ENCODE data around the gene LRP11. TPM values are rescaled to one million over a fixed set of nuclear protein-coding genes. Genes with fewer than 3 reads are reported as not detected.
A peak's percentile ranks its signal among the peaks of the same experiment; 100 is the strongest.

LRP11 gene, protein sequence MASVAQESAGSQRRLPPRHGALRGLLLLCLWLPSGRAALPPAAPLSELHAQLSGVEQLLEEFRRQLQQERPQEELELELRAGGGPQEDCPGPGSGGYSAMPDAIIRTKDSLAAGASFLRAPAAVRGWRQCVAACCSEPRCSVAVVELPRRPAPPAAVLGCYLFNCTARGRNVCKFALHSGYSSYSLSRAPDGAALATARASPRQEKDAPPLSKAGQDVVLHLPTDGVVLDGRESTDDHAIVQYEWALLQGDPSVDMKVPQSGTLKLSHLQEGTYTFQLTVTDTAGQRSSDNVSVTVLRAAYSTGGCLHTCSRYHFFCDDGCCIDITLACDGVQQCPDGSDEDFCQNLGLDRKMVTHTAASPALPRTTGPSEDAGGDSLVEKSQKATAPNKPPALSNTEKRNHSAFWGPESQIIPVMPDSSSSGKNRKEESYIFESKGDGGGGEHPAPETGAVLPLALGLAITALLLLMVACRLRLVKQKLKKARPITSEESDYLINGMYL
- 3.8 and 4.9 TPM in 2 replicates for total RNA-seq (2011; cell fraction: chromatin; rRNA removed; ENCODE audit: low replicate concordance)
- total RNA-seq (2011; cell fraction: nucleolus; rRNA removed) = 3.8 TPM in 2 replicates
- 3.6 and 5.7 TPM in 2 replicates for total RNA-seq (2011; cell fraction: nucleoplasm; rRNA removed)
- total RNA-seq (2014; rRNA removed) (2.2 and 4.6 TPM in 2 replicates), total RNA-seq (2014; rRNA removed; fragmentation: Illumina TruSeq; extraction: Trizol) (2.7 and 3.5 TPM in 2 replicates), total RNA-seq (2015; rRNA removed; fragmentation: Illumina TruSeq; extraction: Trizol) (2.4 and 2.6 TPM in 2 replicates), total RNA-seq (2021) (2.9 and 3.6 TPM in 2 replicates), polyA plus RNA-seq (2011; rRNA removed) (2.6 and 8.2 TPM in 2 replicates), polyA plus RNA-seq (2014; fragmentation: Illumina TruSeq; extraction: Trizol) (1.8 and 3.4 TPM in 2 replicates), polyA plus RNA-seq (2014; fragmentation: Nextera tagmentation; extraction: Ambion mirVana) (under 1 TPM; 0.51 to 0.94 TPM), polyA plus RNA-seq (2014; rRNA removed) (2.0 and 2.1 TPM in 2 replicates), polyA minus RNA-seq (2011; rRNA and poly(A)+ RNA removed) (3.6 and 13.1 TPM in 2 replicates), Bru-seq, nascent RNA (percentile 39 among the genes with signal in this experiment), BruChase-seq, experiment 1, labeled RNA remaining after a 2-hour chase (percentile 33 among the genes with signal in this experiment), BruChase-seq, experiment 2, labeled RNA remaining after a 6-hour chase (percentile 32 among the genes with signal in this experiment)
- polyA plus RNA-seq (2011; cell fraction: cytosol; rRNA removed) = 3.2 and 7.3 TPM in 2 replicates
- polyA plus RNA-seq (2011; cell fraction: nucleus; rRNA removed) = 1.8 and 5.8 TPM in 2 replicates
- polyA plus RNA-seq (2012) = 2.6 and 2.7 TPM in 2 replicates
- polyA minus RNA-seq (2011; cell fraction: cytosol; rRNA and poly(A)+ RNA removed) = 3.4 and 9.2 TPM in 2 replicates
- 2.2 and 5.2 TPM in 2 replicates for polyA minus RNA-seq (2011; cell fraction: nucleus; rRNA and poly(A)+ RNA removed)
- long read RNA-seq, experiment 1, transcript LRP11-201 (7 exons, 3,260 nt) = major isoform, 9 of 16 reads
- long read RNA-seq, experiment 1, partial matches to known transcripts = 1 of 16 reads
- long read RNA-seq, experiment 1, other reads (novel, unspliced or antisense) = 6 of 16 reads
- long read RNA-seq, experiment 2, partial matches to known transcripts = 2 of 3 reads
- long read RNA-seq, experiment 2, other reads (novel, unspliced or antisense) = 1 of 3 reads
- long read RNA-seq, experiment 3 = 0 reads

DNA sequence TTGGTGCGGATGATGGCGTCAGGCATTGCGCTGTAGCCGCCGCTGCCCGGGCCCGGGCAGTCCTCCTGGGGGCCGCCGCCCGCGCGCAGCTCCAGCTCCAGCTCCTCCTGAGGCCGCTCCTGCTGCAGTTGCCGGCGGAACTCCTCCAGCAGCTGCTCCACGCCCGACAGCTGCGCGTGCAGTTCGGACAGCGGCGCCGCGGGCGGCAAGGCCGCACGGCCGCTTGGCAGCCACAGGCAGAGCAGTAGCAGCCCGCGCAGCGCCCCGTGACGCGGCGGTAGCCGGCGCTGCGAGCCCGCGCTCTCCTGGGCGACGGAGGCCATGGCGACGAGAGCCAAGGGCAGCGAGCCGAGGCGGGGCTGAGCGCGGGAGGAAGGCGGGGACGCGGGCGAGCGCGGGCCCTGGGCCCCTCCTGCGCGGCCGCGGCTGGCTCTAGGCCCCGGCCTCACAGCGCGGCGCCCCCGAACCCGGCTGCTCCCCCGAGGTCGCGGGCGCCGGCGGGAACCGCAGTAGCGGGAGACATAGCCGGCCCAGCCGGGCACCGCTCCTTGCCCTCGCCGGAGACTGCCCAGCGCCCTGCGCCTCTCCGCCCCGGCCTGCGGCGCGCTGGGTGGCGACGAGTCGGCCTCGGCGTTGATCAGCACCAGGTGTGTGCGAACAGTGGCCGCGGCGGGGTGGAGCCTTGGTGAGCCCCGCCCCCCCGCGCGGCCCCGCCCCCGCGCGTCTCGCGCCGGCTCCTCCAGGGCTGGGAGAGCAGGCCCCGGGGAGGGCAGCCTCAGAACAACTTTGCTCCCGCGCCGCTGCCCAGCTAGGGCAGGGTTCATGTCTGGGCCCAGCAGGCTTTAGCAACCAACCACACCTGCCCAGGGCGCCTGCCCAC is at the start of gene LRP11:
Gene LRP11 (minus strand): TSS at position 662 of the 880 bp plus-strand sequence. CDS start 339 bp downstream, at position 323.
- Histone ChIP-seq H3K9me3 (replicated peaks; ENCODE audit: control insufficient read depth, insufficient read depth, low read depth, low read length) (no peaks in the 10 kb centered on the region), H4K20me1 (replicated peaks; ENCODE audit: control insufficient read depth, insufficient read depth, low read length) (0 out of 2 replicates have a peak, but pooled peaks cover 3% of the 10 kb centered on the region), H2AFZ (ENCODE audit: low read depth, low read length) (peak within 1 kb of the TSS; percentile 93), H3K4me2 (ENCODE audit: insufficient read depth, low read length) (peak within 1 kb of the TSS; percentile 92), H3K9ac (ENCODE audit: insufficient read depth in 1 of 2, low read depth in 2 of 2, low read length in 2 of 2) (peak within 1 kb of the TSS; percentile 38 to 91), H3K4me1 (replicated peaks in 1 of 2; ENCODE audit: control insufficient read depth in 2 of 2, insufficient read depth in 2 of 2, low read length in 2 of 2) (peaks cover 37 to 45% of the 10 kb centered on the region in 2 experiments; a peak in 4 of 5 replicates), H3K4me3 (peak within 1 kb of the TSS; percentile 59), H3K79me2 (ENCODE audit: control insufficient read depth, insufficient read depth, low read length) (no peaks in the 10 kb centered on the region), H3K36me3 (ENCODE audit: control insufficient read depth, insufficient read depth, low read length) (no peaks in the 10 kb centered on the region), H3K27me3 (ENCODE audit: control insufficient read depth in 2 of 2, insufficient read depth in 2 of 2, low read length in 2 of 2) (peaks cover 0 to 13% of the 10 kb centered on the region in 2 experiments; a peak in 3 of 5 replicates), H3K27ac (ENCODE audit: extremely low read depth, low read depth, low read length) (0 out of 3 replicates have a peak within 1 kb of the TSS, but pooled peaks have one; percentile 22), H3K9me1 (ENCODE audit: control insufficient read depth, insufficient read depth, low read length) (no peaks in the 10 kb centered on the region)
- intact Hi-C loops (cut with micrococcal nuclease) = loop anchor here (2.0 to 10.0 kb wide), 2 partner anchors 23 to 299 kb away; partner anchors contain the start of gene GINM1
- DNase-seq (ENCODE audit: extremely low read depth in 1 of 4, low spot score in 3 of 4) = peak; percentile 86 to 98 (median 97)
- CTCF ChIA-PET (ENCODE audit: low intra/inter-chr PET ratio) = interaction anchor here (0.8 to 2.3 kb wide), 3 partner anchors 24 to 140 kb away, joined by 3 to 8 read pairs (median 4); no protein-coding TSS in a partner anchor
- ATAC-seq = peak; percentile 91
- in situ Hi-C loops (cut with MboI) = no loop called here
- no TSS peak for BruUV-seq (replicated peaks)
- under 1% methylated on average over 55 of the region's 110 CpGs for WGBS (ENCODE audit: insufficient coverage, low coverage, missing lambda C conversion rate)
- POLR2A ChIA-PET = interaction anchor here (0.6 to 0.8 kb wide), 4 partner anchors 19 to 405 kb away, joined by 3 read pairs; no protein-coding TSS in a partner anchor
- no peak for FAIRE-seq
- 0 out of 2 replicates have a peak, but pooled peaks have one; percentile 18 for TF ChIP-seq ZNF584 (CRISPR knock-in tag; IDR thresholded peaks at IDR 0.05; ENCODE audit: low read depth)
- no peak for TF ChIP-seq MCM7 (IDR thresholded peaks at IDR 0.05)
- peak in 1 of 2 experiments; percentile 47; a peak in 2 of 4 replicates for TF ChIP-seq MNT (conservative IDR thresholded peaks at IDR 0.05)
- no peak for TF ChIP-seq TEAD2 (tag; IDR thresholded peaks at IDR 0.05)
- TF ChIP-seq KDM2B (CRISPR knock-in tag; IDR thresholded peaks at IDR 0.05) = peak; percentile 46; the same call in 1 of the 2 replicates
- TF ChIP-seq ZNF395 (CRISPR knock-in tag; IDR thresholded peaks at IDR 0.05) = peak; percentile 81
- no peak for TF ChIP-seq ETV6 (IDR thresholded peaks at IDR 0.05; ENCODE audit: borderline replicate concordance in 1 of 2, low read depth in 2 of 2, low read length in 1 of 2)
- TF ChIP-seq ETV6 (CRISPR knock-in tag; IDR thresholded peaks at IDR 0.05; ENCODE audit: borderline replicate concordance) = no peak
- peak; percentile 40; the same call in 1 of the 2 replicates for TF ChIP-seq SUPT5H (IDR thresholded peaks at IDR 0.05)
- TF ChIP-seq CREB1 (IDR thresholded peaks at IDR 0.05) = peak; percentile 73; the same call in 1 of the 2 replicates
- peak; percentile 32; the same call in 1 of the 2 replicates for TF ChIP-seq CREB1 (CRISPR knock-in tag; IDR thresholded peaks at IDR 0.05)
